NCI-H2029 treated with DMSO at 0.1 percent for 48 hours (cell line): ENCODE results near the gene NPPC.
"Not testable (repeated sequence)": the region's sequence is repeated elsewhere in the genome, so short reads cannot be mapped to it uniquely, and the experiment has no call there.

Experiments
- DNase-seq: peaks from one replicate; lab custom pipeline; 2025; lab: John Stamatoyannopoulos, UW

The NPPC gene

GRCh38 chr2:231926180-231926741 is at the start of gene NPPC:
TSS of gene NPPC (minus strand) at chr2:231926396. CDS start at chr2:231926249, 147 bp downstream.
- DNase-seq, result peak; percentile 20

DNA sequence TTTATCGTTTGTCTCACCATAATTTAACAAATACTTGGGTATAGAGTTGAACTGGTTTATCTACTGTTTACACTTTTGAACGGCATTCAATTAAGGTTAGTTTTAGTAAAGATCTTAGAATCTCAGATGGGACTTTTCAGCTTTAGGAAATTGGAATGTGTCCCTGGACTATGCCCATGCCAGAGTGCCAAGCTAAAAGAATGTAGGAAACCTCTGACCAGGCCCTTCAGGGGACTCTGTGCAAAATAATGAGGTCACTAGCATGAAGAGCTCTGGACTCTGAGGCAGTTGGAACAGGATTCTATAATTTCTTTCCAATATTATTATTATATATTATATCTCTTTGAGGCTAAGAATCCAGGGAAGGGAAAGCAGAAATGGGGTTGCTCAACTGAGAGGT is 48.8 kb upstream of the NPPC start:
- DNase-seq, result no peak

DNA sequence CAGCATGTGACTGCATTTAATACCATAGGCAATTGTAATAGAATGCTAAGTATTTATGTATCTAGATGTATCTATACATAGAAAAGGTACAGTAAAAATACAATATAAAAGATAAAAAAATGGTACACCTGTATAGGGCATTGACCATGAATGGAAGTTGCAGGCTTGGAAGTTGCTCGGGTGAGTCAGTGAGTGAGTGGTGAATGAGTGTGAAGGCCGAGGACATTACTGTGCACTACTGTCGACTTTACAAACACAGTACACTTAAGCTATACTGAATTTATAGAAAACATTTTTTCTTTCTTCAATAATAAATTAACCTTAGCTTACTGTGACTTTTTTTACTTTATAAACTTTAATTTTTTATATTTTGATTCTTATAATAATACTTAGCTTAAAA is 44.3 kb upstream of the NPPC start:
- DNase-seq, result no peak

DNA sequence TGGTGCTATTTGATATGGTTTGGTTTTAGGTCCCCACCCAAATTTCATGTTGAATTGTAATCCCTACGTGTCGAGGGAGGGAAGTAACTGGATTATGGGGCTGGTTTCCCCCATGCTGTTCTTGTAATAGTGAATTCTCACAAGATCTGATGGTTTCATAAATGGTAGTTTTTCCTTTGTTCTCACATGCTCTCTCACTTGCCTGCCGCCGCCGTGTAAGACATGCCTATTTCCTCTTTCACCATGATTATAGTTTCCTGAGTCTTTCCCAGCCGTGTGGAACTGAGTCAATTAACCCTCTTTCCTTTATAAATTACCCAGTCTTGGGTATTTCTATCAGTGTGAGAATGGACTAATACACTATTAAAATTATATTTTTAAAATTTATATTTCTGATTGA is 42.6 kb upstream of the NPPC start:
- DNase-seq, result no peak

DNA sequence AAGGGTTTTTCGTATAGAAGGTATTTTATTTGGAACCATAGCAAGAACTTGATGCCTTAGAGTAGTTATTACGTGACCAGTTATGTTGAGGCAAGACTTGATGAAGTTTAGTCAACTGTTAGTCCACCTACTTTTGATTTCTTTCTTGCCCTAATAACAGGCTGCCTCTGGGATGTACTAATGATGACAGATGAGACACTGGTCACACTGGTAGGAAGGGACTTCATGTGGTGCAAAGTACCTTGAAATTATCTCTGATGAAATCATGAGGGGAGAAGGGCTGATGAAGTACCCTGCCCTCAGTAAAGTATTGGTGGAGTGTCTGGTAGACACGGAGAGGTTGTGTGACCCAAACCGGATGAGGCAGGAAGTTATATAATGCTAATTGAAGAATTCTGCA is 40.7 kb upstream of the NPPC start:
- DNase-seq, result no peak

GRCh38 chr2:231965102-231965501 is 38.9 kb upstream of the NPPC start:
- peak; percentile 11 for DNase-seq

DNA sequence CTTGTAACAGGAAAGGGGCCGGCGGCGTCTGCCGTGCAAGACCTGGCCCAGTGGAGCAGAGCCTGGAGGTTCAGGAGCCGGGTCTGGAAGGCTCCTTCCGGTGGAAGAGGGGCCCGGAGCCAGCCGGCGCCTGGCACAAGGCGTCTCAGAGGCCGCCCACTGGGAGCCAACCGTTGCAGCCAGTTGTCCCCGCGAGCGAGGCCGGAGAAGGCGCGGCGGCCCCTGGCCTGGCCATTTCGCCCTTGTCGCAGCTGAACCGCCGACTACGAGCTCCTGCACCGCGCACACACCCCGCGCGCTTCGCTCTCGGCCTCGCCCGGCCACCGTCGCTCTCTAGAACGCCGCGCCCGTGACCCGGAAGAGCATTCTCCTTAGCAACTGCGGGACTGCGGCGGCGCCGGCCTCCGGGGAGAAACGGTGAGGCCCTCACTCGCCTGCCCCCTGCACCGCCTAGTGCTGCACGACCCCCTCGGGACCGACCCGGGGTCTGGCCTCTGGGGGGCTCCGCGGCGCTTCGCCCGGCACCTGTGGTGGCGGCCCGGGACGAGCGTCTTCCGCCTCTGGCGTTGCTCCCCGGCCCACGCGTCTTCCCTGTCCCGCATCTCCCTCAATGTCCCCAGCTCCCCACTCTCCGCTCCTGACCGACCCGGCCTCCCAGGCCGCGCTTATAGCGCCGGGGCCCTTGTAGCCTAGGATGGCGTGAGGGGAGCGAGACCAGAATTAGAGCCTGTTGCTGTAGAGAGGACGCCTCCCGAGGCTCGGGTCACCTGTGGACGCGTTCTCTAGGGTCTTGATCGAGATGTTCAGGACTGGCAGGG is 35.4 kb upstream of the NPPC start, which contains the start of gene DIS3L2:
TSS of gene DIS3L2 (plus strand) at position 365 of the 818 bp plus-strand sequence. CDS start 53,215 bp downstream, outside the sequence.
- peak; percentile 46 for DNase-seq

- DNase-seq, result no peak
Observed at GRCh38 chr2:231960810-231961348, 34.7 kb upstream of the NPPC start.

DNA sequence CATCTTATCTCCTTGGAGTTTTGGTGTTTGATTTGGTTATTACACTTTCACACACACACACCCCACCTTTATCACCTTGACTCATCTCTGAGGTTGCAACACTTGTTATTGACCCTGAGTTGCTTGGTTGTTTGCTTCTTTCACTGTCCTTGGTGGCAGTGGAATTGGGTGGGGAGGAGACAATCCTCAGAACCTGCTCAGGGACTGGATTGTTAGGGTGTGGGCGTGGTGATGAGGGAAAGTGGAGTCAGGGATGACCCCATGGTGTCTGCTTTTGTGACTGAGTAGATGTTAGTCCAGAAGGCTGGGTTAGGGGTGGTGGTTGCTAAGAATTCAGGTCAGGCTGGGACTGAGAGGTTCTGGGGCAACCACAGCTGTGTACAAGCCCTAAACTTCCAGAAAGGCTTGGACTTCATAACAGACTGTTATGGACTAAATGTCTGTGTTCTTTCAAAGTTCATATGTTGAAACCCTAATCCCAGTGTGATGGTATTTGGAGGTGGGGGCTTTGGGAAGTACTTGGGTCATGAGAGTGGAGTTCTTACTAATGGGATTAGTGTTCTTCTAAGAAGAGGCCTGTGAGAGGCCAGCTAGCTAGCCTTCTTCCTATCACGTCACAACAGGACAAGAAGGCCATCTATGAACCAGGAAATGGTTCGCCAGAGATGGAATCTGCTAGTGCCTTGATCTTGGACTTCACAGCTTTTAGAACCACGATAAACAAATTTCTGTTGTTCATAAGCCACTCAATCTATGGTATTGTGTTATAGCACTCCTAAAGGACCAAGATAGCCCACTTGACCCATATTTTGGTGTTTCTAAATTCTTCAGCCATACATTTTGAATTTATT is 31.9 kb upstream of the NPPC start:
- no peak for DNase-seq

- no peak for DNase-seq
Observed at GRCh38 chr2:231955758-231956472, 29.7 kb upstream of the NPPC start.

GRCh38 chr2:231951452-231952035 is 25.3 kb upstream of the NPPC start:
- DNase-seq, result no peak

GRCh38 chr2:231947694-231948093 is 21.5 kb upstream of the NPPC start:
- DNase-seq, result no peak

- not testable (repeated sequence) for DNase-seq
Observed at GRCh38 chr2:231947112-231947511, 20.9 kb upstream of the NPPC start.

- DNase-seq, result no peak
Observed at GRCh38 chr2:231946241-231946814, 20.1 kb upstream of the NPPC start.

- no peak for DNase-seq
Observed at GRCh38 chr2:231942180-231942579, 16.0 kb upstream of the NPPC start.

DNA sequence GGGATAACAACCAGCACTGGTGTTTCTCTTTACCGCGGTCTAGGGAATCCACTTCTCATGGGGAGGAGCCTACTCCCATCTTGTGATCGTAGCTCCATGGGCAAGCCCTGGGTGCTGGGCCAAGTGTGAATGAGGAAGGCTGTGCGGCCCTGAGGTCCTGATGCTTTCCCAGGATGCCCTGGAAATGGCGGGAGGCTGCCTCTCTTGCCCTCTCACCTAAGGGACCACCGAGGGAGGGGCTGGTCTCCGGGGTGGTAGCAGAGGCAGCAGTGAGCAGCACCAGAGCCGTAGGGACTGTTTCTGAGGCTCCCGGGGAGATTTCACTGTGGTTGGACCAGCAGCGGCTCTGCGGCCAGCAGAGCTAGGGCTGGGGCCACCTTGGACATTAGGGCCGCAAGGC is 15.5 kb upstream of the NPPC start:
- no peak for DNase-seq

GRCh38 chr2:231940795-231941194 is 14.6 kb upstream of the NPPC start:
- DNase-seq, result no peak

DNA sequence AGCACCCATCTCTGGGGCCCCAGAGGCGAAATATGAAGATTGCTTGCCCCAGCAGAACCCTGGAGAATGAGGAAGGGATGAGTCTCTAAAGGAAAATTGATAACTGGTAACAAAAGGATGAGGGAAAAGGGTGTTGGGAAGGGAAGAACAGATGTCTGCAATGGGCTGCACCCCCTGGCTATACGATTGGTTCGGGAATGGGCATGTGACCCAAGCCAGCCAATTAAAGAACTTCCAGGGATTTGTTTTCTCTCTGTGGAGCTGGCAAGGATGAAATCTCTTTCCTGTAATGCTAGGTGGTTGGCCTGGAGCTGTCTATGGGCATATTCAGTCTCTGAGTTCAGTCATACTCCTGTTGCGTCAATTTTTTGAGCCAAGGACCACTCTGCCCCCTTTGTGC is 12.8 kb upstream of the NPPC start:
- DNase-seq, result no peak

DNA sequence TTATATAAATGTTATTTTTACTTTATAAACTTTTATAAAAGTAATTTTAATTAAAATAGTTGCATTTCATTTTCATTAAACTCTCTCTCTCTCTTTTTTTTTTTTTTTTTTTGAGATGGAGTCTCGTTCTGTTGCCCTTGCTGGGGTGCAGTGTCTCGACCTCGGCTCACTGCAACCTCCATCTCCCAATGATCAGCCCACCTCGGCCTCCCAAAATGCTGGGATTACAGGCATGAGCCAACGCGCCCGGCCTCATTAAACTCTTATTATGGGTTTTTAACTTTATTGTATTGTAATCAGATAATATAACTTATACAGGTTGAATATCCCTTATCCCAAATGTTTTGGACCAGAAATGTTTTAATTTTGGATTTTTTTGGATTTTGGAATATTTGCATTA is 10.9 kb upstream of the NPPC start:
- DNase-seq, result no peak

DNA sequence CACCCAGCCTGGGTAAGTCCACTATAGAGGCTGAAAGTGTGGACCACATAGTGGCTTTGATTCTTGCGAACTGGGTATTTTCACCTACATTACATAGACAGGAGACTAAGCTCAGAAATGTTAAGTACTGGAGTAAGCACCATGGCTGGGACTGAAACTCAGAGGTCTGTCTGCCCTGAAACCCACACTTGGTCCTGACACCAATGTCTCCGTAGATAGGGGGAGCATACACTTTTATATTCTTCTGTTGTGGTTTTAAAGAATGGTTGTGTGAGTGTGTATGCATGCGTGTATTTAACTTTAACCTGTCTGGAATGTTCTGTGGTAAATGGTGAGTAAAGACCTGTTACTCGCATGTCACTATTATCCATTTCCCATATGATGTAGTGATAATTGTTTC is 10.3 kb upstream of the NPPC start:
- DNase-seq, result no peak

- no peak for DNase-seq
Observed at GRCh38 chr2:231935815-231936214, 9.6 kb upstream of the NPPC start.
